K562 (cell line): ENCODE measurements around the gene MMP19. TPM values are rescaled to one million over a fixed set of nuclear protein-coding genes. Genes with fewer than 3 reads are reported as not detected.

Experiments used
- ARID4B ChIP-seq: sonication (generic); formaldehyde crosslinking; IDR thresholded peaks from 2 replicates; pipeline ENCODE4 v1.8.0; 2022; ENCODE audit warnings: mild to moderate bottlenecking, missing genetic modification reagents
- CAMTA2 ChIP-seq: fragments of 250-450 bp; sonication (Bioruptor Pico); conservative IDR thresholded peaks from 2 replicates; pipeline ENCODE4 v1.5.1; 2022
- CHAMP1 ChIP-seq: fragments of 450-650 bp; IDR thresholded peaks from 2 replicates; pipeline ENCODE4 v1.6.1; 2016; ENCODE audit warnings: mild to moderate bottlenecking
- EGR1 ChIP-seq: fragments of 450-650 bp; conservative IDR thresholded peaks from 2 replicates; pipeline ENCODE4 v1.6.1; 2017; ENCODE audit warnings: mild to moderate bottlenecking
- ESRRA ChIP-seq: fragments of 450-650 bp; IDR thresholded peaks from 2 replicates; pipeline ENCODE4 v1.6.1; 2014; ENCODE audit warnings: low read depth, mild to moderate bottlenecking, moderate library complexity, borderline replicate concordance
- FOXM1 ChIP-seq, 2 experiments: fragments of 450-650 bp in 1 of 2; sonication (generic) in 1 of 2; formaldehyde crosslinking in 1 of 2; IDR thresholded peaks; 2 replicates each; pipeline versions ENCODE4 v1.6.1 to v1.9.0; 2017 to 2022; ENCODE audit warnings: low read depth in 2 of 2, mild to moderate bottlenecking in 2 of 2, missing genetic modification reagents in 1 of 2, moderate library complexity in 1 of 2
- IRF2 ChIP-seq: sonication (generic); formaldehyde crosslinking; IDR thresholded peaks from 2 replicates; pipeline ENCODE4 v1.8.1; 2022; ENCODE audit warnings: mild to moderate bottlenecking, missing genetic modification reagents
- MBD1 ChIP-seq: fragments of 250-450 bp; sonication (Bioruptor Pico); IDR thresholded peaks from 2 replicates; pipeline ENCODE4 v1.8.0; 2022; ENCODE audit warnings: inconsistent platforms
- PHF8 ChIP-seq: fragments of 200-600 bp; sonication (generic); IDR thresholded peaks from 2 replicates; pipeline ENCODE4 v1.6.1; 2012; ENCODE audit warnings: mixed run types, mild to moderate bottlenecking, inconsistent platforms, low read length, moderate library complexity, borderline replicate concordance
- RCOR1 ChIP-seq, 2 experiments: IDR thresholded peaks; 2 replicates each; pipeline ENCODE4 v1.6.1; 2012; ENCODE audit warnings: low read depth in 2 of 2, low read length in 2 of 2, borderline replicate concordance in 1 of 2, improper control_type of control experiment in 1 of 2
- TAL1 ChIP-seq: fragments of 450-650 bp; IDR thresholded peaks from 2 replicates; pipeline ENCODE4 v1.6.1; 2016; ENCODE audit warnings: mild to moderate bottlenecking
- ZNF518B ChIP-seq: fragments of 250-450 bp; sonication (Bioruptor Pico); IDR thresholded peaks from 2 replicates; pipeline ENCODE4 v1.5.0; 2021; ENCODE audit warnings: mild to moderate bottlenecking, moderate library complexity
- ZNF75A ChIP-seq: fragments of 450-650 bp; formaldehyde crosslinking; IDR thresholded peaks from 2 replicates; pipeline ENCODE4 v1.4.0; 2020; ENCODE audit warnings: mild to moderate bottlenecking
- polyA plus RNA-seq, 8 experiments: library from polyadenylated mRNA; depleted of rRNA in 4 of 8; stranded (reverse) in 5 of 8; unstranded in 3 of 8; fragments of >200 nt; fragmentation: Nextera tagmentation in 2 of 8; fragmentation: Illumina TruSeq in 1 of 8; extraction: Ambion mirVana in 2 of 8; extraction: Trizol in 1 of 8; gene quantifications; 2 replicates each; pipeline versions ENCODE4 v1.2.1 to v1.2.3, GENCODE V29; 2011 to 2014; ENCODE audit warnings: inconsistent platforms in 1 of 8, missing spikeins in 1 of 8
- total RNA-seq, 7 experiments: library from RNA; depleted of rRNA in 6 of 7; stranded (reverse); fragments of >200 nt in 6 of 7; fragmentation: Illumina TruSeq in 2 of 7; extraction: Trizol in 2 of 7; gene quantifications; 2 replicates each; pipeline versions ENCODE4 v1.2.1 to v1.2.3, GENCODE V29; 2011 to 2021; ENCODE audit warnings: low replicate concordance in 1 of 7

The MMP19 gene
- total and polyA plus RNA-seq, 9 of the 15 experiments (the other 6 are each of a cell fraction or from before 2014, with no cell fraction given), result 0.14 to 1.6 (median 0.66) TPM

- no peak for TF ChIP-seq ZNF518B (CRISPR knock-in tag)
- no peak for TF ChIP-seq CHAMP1
- TF ChIP-seq MBD1 (CRISPR knock-in tag), result no peak
- peak; percentile 50; the same call in 1 of the 2 replicates for TF ChIP-seq PHF8
- no peak for TF ChIP-seq ARID4B (CRISPR knock-in tag)
- no peak for TF ChIP-seq CAMTA2 (CRISPR knock-in tag)
- peak in 1 of 2 experiments; percentile 51; a peak in 1 of 4 replicates for TF ChIP-seq RCOR1 (IDR thresholded peaks at IDR 0.05; ENCODE audit: borderline replicate concordance in 1 of 2, low read depth in 2 of 2, low read length in 2 of 2)
- TF ChIP-seq ESRRA, result no peak
- TF ChIP-seq TAL1, result no peak
- peak; percentile 32; the same call in 1 of the 2 replicates for TF ChIP-seq EGR1
- TF ChIP-seq FOXM1 (IDR thresholded peaks at IDR 0.05; ENCODE audit: low read depth), result no peak
- TF ChIP-seq FOXM1 (CRISPR knock-in tag; IDR thresholded peaks at IDR 0.05; ENCODE audit: low read depth), result no peak
- no peak for TF ChIP-seq ZNF75A (CRISPR knock-in tag)
- no peak for TF ChIP-seq IRF2
Observed at GRCh38 chr12:55847603-55848291, 5.0 kb upstream of the MMP19 start (continued).
